Suppressor macrophage treated with lipopolysaccharide for 1 hour (primary cell): ENCODE data around the gene ALX3.
"Not testable (repeated sequence)": the region's sequence is repeated elsewhere in the genome, so short reads cannot be mapped to it uniquely, and the experiment has no call there.

ENCODE experiments used
- DNase-seq, 3 donors: peaks; one replicate each; pipeline ENCODE4 v3.0.0-alpha.2; 2020 to 2022

ALX3 gene

DNA sequence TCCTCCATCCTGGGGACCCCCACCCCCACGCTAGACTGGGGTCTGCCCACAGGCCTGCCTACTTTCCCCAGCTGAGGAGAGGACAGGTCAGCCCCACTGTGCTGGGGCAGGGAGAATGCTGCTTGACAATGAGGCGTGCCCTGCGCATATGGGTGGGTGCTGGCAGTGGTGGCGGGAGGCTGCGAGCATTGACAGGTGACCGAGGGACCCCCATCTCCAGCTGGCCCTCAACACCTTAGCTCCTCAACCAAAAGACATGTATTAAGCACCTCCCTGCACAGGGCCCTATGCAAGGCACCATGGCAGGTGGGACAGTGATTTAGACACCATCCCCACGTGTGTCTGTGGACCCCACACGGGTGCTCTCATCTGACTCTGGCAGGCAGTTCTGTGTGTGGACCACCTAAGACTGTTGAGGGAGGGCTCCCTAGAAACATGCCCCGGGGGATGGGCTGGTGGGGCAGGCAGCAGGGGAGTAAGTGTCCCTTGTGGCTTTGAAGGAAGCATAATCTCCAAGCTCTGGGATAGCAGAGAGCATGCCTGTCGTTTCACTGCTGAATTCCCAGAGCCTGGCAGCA, 18.4 kb upstream of the ALX3 start:
- no peak for DNase-seq

DNA sequence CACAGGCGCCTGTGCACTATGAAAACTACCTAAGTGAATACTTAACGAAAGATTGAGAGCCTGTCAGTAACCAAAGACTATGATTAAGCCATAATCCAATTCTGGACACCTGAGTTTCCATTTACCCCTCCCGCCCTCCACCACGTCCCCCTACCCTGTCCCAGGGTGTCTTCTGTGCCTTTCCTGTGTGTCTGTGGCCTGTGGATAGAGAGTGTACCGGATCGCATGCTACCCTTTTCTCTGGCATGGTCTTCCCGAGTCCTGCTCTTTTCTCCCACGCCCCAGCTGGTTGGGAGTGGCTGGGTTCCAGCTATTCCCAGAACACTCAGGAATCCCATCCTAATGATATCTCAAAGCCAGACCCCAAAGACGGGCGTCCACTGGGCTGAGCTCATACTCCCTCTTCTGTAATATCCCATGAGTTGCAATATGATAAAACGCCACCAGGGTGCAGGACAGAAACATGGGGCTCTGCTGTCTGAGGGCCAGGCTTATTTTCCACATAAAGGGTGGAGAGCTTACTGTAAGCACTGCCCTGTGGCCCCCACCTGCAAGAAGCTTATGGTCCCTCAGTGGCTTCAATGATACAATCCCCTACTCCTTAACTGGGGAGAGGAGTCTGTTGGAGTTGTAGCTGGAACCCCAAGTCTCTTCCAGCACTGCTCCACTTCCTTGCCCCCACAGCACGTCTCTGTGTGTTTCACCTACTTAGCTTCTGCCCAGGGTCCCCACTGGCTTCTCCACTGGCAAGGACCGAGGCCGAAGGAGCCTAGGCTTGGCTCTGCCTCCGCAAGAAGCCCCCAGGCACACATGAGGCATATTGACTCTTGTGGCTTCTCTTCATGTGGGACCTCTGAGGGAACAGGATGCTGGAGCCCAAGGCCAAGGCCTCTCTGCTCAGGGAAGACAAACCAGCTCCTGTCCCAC, 17.6 kb upstream of the ALX3 start:
- DNase-seq = peak; percentile 74 to 79 (median 79)

DNA sequence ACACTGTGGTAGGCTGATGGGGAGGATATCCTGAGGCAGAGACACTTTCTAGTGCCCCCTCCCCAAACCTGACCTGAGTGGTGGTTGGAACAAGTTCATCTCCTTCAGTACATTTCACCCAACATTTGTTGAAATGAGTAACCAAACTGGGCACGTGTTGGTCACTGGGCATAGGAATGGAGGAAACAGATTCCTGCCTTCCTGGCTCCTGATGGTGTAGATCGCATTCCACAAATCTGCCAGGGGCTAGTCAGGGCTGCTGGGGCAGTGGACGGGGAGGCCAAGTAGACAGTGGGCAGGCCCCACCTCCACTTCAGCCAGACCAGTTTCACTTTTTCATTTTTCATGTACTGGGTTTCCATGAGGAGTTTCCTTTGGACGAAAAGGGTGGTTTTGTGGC, 16.5 kb upstream of the ALX3 start:
- no peak for DNase-seq

DNA sequence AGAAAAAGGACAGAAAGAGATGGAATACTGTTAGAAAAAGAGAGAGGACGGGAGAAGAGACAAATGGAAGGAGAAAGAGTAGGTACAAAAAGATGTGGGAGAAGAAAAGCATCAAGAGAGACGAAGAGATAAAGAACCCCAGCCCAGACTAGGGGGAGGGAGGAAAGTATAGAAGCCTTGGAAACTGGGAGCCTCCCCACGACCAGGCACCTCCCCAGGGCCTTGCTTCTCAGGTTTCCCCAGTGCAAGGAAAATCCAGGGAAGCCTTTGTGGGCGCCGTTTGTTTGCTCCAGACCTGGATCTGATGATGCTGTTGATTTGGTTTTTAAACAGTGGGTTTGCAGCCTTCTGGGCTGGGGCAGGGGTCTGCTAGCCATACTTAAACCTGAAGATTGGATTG, 15.2 kb upstream of the ALX3 start:
- no peak for DNase-seq

DNA sequence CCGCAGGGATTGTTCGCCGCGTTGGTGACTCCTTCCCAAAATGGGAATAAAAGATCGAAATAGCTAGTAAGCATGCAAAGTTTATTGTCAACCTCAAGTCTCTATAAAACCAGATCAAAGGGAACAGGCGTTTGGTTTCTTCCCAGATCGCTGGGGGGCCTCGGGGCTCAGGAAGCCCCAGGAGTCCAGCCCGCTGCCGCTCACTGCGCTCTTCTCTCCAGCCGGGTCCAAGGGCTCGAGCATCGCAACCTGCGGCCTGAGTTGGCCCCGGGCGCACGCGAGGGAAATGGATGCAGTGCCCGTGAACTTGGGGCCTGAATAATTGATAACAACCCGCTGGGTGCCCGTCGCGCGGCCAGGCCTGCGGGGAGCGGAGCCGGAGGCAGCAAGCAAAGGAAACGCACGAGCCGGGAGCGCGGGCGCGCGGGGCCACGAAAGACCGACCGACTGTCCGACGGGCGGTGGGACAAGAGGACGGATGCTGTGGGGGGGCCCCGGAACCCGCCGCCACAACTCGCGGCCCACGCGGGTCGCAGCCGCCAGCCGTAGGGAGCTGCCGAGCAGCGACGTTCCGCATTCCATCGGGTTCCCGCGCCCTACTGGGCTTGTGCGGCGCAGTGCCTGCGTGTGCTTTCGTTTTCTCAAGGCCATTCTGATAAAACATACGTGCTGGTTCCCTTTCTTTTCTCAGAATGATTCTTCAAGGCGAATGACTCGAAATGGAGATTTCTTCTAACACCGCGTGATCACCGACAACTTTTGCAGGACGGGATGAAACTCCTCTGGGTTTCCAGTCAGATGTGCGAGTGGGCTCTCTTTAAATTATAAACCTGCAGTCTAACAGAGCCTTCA, 14.0 kb upstream of the ALX3 start:
- peak; percentile 80 to 87 (median 84) for DNase-seq

DNA sequence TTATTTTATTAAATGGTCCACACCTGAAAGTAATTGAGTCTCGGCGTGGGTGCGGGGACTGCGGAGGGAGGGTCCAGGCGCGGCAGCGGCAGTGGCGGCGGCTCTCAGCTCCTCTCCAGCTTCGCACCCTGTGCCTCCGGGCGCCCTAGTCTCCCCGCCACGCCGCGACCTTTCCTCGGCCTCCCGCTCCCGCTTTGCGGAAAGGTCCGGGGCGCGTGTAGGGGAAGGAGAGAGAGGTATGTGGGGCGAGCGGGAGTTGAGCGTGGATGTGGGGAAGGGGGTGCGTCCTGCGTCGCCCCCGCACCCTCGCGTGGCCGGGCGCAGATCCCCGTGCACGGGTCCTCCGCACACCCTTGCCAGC, 13.4 kb upstream of the ALX3 start:
- DNase-seq = peak in 2 of 3 donors; percentile 18 to 34

DNA sequence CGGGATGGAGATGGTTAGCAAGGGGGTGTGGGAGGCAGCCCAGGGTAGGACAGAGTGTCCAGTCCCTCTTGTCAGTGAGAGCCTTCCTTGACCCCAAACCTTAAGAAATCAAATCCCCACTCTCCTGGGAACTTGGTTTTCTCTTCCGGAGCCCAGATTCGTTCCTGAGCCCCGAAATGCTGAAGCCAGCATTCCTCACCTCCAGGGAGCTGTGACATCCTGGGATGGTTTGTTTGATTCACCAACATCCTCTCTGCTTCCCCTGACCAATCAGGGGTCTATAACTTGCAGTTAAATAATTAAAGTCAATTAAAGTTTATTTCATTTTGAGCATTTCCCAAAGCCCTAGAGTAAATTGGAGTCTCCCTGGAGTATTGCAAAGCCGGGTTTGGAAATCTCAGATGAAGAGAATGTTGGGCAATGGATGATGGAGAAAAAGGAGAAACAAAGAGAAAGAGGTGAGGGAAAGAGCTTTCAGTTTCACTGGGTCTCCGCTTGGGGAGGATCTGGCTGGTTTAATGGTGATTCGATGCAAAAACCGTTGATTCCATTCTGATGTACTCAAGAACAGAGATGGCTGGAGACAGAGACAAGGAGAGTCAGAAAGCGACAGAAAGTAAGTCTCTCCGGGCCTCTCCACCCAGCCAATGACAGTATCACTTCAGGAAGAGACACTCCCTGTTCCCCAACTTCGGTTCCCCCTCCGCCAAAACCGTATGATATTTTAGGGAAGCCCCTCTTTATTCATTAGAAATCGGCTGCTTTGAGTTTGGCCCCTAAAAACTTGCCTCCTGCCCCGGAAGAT, 12.8 kb upstream of the ALX3 start:
- peak; percentile 31 to 46 (median 32) for DNase-seq

DNA sequence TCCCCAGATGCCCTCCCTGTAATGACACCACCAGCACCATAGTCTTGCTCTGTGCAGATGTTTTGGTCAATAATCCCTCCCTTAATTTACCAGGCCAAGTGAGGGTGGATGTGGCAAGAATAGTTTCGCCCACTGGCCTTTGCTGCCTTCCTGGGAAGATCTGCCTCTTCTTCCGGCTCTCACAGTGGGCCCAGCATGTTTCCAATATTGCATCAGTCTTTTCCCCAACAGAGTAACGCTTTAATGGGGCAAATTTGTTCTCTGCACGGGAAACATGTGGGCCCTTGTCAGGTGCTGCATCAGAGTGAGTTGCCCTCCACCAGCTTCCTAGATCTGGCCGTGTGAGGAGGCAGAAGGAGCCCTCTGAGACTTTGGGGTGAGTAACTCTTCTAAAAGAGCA, 12.0 kb upstream of the ALX3 start:
- DNase-seq = no peak

DNA sequence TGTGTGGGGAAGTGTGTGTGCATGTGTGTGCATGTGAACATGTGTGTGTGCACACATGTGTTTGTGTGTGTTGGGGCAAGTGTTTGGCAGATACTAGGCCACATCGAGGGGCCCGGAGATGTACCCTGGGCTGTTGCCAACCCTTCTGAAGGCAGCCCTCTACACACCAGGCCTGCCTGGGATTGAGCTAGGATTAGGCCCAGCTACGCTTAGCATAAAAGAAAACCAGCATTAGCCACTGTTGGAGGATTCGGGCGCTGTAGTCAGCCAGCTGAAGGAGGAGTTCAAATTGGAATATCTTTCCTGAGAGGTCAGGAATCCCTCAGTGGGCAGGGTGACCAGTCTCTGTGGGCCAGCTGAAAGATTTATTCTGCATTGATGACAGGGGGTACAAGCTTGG, 10.6 kb upstream of the ALX3 start:
- DNase-seq = no peak

DNA sequence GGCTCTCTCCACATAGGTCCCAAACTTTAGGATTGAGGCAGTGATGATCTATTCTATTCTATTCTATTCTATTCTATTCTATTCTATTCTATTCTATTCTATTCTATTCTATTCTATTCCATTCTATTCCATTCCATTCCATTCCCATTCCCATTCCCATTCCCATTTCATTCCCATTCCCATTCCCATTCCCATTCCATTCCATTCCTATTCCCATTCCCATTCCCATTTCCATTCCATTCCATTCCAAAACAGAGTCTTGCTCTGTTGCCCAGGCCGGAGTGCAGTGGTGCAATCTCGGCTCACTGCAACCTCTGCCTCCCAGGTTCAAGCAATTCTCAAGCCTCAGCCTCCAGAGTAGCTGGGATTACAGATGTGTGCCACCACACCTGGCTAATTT, 9.5 kb upstream of the ALX3 start:
- DNase-seq = not testable (repeated sequence)

DNA sequence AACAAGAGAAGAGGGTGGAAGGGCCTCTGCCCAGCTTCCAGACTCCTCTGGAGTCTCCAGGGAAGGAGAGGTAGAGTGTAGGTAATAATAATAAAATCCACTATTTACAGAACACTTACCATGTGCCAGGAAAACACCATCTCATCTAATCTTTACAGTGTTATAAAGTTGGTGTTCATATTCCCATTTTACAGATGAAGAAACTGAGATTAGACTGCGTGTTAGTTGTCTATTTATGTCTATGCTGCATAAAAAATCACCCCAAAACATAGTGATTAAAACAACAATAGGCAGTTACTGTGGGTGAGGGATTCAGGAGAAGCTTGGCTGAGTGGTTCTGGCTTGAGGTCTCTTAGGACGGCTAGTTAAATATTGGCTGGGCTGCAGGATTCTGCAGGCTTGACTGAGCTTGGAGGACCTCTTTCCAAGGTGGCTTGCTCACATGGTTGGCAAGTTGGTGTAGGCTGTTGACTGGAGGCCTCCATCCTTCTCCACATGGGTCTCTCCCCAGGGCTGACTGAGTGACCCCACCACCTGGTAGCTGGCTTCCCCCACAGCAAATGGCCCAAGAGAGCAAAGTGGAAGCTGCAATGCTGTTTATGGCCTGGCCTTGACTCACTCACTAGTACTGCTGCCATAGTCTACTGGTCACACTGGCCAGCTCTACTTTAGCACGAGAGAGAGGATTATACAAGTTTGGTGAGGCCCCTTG, 6.5 kb upstream of the ALX3 start:
- DNase-seq = no peak

DNA sequence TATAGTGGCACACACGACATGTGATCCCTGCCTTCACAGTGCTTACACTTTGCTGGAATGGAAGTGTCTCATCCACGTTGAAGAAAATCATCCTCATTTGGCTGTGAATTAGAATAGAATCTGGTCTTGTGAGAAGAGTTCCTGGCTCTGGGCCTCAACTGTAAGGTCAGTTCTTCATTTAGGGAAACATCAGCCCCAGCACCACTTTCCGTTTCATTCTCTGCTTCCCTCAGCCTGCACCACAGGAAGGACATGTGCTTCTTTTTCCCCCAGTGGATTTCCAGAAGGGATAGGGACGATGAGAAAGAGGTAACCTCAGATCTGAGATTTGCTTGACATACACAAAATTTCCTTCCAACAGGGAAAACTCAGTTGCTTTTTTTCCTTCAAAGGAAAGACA, 3.7 kb upstream of the ALX3 start:
- peak; percentile 39 to 54 (median 40) for DNase-seq

DNA sequence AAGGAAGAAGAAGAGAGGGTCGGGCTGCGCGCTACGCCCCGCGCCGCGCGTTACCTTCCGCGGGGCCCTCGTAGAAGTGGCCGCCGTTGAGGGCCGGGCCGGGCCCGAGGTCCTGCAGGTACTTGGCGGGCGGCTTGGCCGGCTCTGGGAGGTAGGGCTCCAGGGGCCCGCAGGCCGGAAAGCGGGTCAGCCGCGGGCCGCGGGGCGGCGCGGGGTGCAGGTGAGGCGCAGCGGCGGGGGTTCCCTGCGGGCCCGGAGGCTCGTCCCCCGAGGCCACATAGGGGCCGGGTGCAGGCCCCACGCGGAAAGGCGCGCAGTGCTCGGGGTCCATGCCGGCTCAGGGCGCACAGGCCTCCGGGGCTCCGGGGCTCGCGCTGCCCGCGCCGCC, 196 bp downstream of the ALX3 start:
- DNase-seq = peak in 1 of 3 donors; percentile 10

DNA sequence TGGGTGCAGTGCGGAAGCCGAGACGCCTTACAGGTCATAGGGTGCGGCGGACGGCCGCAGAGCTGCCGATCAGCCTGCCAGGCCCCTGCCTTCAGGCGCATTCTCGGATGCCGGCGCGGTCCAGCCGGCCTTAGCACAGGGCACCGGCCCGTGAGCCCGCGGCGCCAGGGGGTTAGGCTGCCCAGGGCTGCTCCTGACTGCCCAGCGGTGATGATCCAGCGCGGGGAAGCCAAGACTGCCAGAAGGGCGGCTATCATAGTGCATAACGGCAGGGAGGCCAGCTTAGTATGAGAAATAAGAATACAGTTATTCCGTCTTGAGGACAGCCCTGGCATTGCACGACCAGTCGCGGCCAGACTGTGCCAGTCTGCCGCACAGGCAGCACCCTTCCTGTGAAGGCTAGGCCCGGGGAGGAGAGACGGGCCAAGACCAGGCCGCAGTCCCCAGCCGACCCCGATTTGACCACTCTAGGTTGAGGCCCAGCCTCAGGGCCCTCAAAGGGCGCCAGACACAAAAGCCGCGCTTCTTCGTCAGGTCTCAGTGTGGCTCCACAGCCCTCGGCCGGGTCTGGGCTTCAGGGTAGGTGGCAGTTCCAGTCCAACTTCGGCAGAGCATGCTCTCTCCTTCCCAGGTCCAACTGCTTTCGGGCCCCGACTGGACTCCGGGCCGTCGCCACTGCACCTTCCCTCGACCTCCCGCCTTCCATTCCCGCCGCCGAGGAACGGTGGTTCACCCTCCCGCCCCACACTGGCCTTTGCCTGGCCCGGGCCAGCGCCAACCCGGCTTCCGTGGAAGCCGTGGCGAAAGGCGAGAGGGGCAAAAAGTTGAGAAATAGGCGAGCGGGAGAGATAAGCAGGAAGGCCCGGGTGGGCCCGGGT, 829 bp downstream of the ALX3 start:
- DNase-seq = peak in 2 of 3 donors; percentile 17 to 27

DNA sequence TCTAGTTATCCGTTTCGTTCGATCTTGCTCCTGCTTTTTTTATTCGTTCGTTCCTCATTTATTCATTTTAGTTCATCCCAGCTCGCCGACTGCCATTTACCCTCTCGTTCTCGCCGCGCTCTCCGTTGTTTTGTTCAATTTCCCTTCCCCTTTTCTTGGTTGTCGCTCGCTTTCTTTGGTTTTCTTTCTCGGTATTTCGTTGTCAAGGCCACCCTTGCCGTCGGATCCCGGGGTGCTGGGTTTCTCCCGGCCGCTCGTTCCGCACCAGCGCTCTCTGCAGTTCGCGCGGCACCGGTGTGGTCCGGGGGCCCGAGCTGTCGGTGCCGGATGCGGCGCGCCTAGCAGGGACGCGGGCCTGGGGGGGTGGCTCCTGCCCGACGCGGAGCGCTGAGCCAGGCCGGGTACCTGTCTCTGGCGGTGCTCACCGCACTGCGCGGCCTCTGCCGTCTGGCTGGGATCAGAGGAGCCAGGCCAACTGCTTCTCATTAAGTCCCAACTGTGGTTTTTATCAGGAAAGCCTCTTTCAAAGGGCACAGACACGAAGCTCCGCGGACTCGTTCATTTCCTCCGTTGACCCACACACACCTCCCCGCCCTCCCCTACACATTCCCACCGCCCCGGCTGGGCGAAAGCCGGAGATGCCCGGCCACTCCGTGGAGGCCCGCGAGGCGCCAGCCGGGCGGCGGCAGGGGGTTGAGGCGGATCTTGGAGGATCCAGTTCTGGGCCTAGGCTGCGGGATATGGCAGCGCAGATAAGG, 1.6 kb downstream of the ALX3 start:
- peak; percentile 43 to 54 (median 46) for DNase-seq

DNA sequence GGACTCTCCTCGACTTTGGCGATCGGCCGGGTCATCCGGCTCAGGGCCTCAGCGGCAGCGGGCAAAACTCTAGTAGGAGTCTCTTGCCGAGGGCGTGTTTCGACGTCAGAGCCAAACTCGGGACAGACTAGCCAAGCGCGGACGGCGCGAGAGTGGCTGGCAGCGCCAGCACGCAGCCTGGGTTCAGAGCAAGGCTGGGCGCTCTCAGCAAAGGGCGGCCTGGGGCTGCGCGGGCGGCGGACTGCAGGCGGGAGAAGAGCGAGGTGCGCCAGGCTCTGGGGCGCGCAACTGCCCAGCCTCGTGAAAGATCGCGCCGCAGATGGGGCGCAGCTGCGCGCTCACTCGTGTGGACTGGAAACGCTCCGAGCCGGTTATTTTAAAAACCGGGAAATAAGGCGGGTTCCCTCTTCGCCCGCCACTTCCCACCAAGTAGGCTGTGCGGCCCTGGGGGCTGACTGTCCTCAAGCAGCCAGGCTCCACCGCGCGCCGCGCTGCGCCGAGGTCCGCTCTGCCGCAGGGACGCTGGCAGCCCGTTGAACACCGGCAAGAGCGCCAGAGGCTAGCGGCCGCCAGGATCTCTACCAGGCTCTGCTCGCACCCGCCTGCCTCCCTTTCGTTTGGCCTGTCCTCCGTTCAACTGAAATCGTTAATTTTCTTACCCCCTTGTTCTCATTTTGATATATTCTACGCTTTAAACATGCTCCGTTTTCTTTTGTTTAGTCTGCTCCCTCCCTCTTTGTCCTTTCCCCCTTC, 2.4 kb downstream of the ALX3 start:
- DNase-seq = peak; percentile 40 to 57 (median 47)

DNA sequence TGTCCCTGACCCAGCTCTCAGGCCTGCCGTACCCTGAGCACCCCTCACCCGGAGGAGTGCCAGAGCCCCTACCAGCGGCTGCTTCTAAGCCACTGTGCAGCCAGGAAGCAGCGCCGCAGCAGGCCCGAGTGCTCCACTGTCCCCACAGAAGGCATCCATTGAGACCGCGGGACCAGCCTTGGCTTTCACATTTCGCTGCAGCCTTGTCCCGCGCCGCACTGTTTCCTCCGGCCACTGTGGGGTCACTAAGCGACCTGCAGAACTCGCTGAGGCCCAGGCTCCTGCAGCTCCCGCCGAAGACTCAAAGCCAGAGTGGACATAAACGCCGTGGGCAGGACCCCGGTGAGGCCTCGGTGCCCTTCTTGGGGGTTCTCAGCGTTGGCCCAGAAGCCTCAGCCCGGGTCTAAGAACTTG, 3.0 kb downstream of the ALX3 start:
- no peak for DNase-seq

DNA sequence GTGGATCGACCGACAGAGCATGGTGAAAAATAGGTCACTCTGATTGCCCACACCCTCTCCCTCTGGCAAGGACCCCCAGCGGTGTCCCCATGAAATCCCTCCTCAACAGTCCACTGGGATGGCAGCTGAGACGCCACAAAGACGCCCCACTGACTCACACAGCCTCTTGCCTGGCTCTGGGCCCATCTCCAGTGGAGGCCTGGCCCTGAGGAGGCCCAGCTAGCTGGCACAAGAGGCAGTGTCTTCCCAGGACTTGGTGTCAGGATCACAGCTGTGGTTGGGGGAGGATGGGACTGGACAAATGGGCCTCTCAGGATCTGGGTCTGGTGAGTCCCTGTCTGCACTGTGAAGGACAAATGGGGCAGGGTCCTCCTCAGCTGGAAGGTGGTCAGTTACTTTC, 4.6 kb downstream of the ALX3 start:
- no peak for DNase-seq

DNA sequence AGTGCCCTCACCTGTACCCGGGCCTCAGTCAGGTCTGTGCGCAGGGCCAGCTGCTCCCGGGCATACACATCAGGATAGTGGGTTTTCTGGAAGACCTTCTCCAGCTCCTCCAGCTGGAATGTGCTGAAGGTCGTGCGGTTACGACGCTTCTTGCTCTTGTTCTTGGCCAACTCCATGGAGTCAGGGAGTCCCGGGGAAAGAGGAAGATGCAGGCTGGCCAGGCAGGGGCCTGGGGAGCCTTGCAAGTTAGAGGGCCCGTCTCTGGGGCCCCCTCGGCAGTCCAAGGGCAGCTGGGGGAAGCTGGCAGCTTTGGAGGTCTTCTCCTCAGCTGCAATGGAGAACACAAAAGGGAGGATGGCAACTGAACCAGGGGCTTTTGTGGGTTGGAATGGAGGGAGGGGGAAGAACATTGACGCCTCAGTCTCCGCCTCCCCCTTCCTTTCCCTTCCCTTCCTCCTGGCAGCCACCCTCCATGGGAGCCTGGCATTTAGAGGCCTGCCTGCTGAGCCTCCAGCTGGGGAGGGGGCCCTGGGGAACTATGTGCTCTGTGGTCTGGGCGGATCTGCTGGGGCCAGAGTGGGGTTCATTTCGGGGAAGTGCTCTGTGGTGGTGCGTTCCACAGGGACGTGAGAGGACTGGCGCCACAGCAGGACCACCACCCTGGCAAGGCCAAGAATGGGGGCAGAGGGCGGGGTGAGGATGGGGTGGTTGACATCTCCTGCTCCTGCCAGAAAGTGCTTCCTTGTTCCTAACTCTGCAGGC, 5.7 kb downstream of the ALX3 start:
- no peak for DNase-seq
